ENCODE measurements around the gene DXO.

GRCh38 chr6:31966506-31966905 lies 5.4 kb downstream of the DXO start:
- TF ChIP-seq CTCF (IDR thresholded peaks at IDR 0.05), result no peak
- TF ChIP-seq POLR2A (IDR thresholded peaks at IDR 0.05), result no peak
